ENCODE measurements around the gene TRIM22. TPM values are rescaled to one million over a fixed set of nuclear protein-coding genes. Genes with fewer than 3 reads are reported as not detected.

TRIM22 gene
- total RNA-seq, 1 donor from 2014 or later = 1.2 TPM

- peaks cover 14% of the 10 kb centered on the region for H3K36me3 Mint-ChIP-seq (ENCODE audit: low read depth, unreplicated experiment)
- DNase-seq (ENCODE audit: low spot score) = no peak
- H3K27me3 Mint-ChIP-seq (ENCODE audit: unreplicated experiment) = peaks cover 4% of the 10 kb centered on the region
- peaks cover 7% of the 10 kb centered on the region for H3K4me1 Mint-ChIP-seq (ENCODE audit: unreplicated experiment)
- H3K9me3 Mint-ChIP-seq (ENCODE audit: unreplicated experiment) = no peaks in the 10 kb centered on the region
- H3K27ac Mint-ChIP-seq (ENCODE audit: unreplicated experiment) = no peak overlapping the region
- TF ChIP-seq CTCF (IDR thresholded peaks at IDR 0.05; ENCODE audit: unreplicated experiment) = no peak
- no peak overlapping the region for H3K4me3 Mint-ChIP-seq (ENCODE audit: unreplicated experiment)
Observed at GRCh38 chr11:5726351-5726750, 36.8 kb downstream of the TRIM22 start.

DNA sequence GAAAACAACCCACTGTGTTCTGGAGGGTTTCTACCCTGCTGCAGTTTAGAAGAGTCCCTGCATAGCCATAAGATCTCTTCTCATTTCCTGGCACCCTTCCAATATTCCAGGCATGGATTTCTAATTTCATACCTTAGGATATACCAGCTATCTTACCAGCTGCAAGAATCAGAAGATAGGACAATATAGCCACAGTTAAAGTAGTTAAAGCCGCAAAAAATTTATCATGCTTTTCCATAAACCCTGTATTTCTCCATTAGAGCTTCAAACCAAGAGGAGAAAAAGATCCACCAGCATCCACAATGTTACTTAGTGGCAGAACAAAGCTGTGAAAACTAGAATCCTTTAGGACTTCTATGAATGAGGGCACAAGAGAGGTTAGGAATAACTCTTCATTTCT is 38.1 kb downstream of the TRIM22 start:
- no peak overlapping the region for H3K4me3 Mint-ChIP-seq (ENCODE audit: unreplicated experiment)
- no peaks in the 10 kb centered on the region for H3K9me3 Mint-ChIP-seq (ENCODE audit: unreplicated experiment)
- no peak for DNase-seq (ENCODE audit: low spot score)
- peaks cover 6% of the 10 kb centered on the region for H3K36me3 Mint-ChIP-seq (ENCODE audit: low read depth, unreplicated experiment)
- peaks cover 7% of the 10 kb centered on the region for H3K27me3 Mint-ChIP-seq (ENCODE audit: unreplicated experiment)
- H3K4me1 Mint-ChIP-seq (ENCODE audit: unreplicated experiment) = peaks cover 7% of the 10 kb centered on the region
- TF ChIP-seq CTCF (IDR thresholded peaks at IDR 0.05; ENCODE audit: unreplicated experiment) = no peak
- no peak overlapping the region for H3K27ac Mint-ChIP-seq (ENCODE audit: unreplicated experiment)

- Mint-ChIP-seq H3K4me1 (ENCODE audit: unreplicated experiment) (peaks cover 23% of the 10 kb centered on the region), H3K27ac (ENCODE audit: unreplicated experiment) (no peak within 1 kb of the TSS), H3K4me3 (ENCODE audit: unreplicated experiment) (no peak within 1 kb of the TSS), H3K9me3 (ENCODE audit: unreplicated experiment) (no peaks in the 10 kb centered on the region), H3K27me3 (ENCODE audit: unreplicated experiment) (peaks cover 2% of the 10 kb centered on the region), H3K36me3 (ENCODE audit: low read depth, unreplicated experiment) (peaks cover 5% of the 10 kb centered on the region)
- no peak for DNase-seq (ENCODE audit: low spot score)
- no peak for TF ChIP-seq CTCF (IDR thresholded peaks at IDR 0.05; ENCODE audit: unreplicated experiment)
Observed at GRCh38 chr11:5736396-5736795, 46.8 kb downstream of the TRIM22 start, which contains the start of gene OR56B1. Gene OR56B1, plus strand, starts transcription at chr11:5736448. Its CDS starts 69 bp downstream, at chr11:5736517.

DNA sequence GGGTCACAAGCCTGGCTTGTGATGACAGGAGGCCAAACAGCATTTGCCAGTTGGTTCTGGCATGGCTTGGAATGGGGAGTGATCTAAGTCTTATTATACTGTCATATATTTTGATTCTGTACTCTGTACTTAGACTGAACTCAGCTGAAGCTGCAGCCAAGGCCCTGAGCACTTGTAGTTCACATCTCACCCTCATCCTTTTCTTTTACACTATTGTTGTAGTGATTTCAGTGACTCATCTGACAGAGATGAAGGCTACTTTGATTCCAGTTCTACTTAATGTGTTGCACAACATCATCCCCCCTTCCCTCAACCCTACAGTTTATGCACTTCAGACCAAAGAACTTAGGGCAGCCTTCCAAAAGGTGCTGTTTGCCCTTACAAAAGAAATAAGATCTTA is 47.5 kb downstream of the TRIM22 start:
- peaks cover 30% of the 10 kb centered on the region for H3K4me1 Mint-ChIP-seq (ENCODE audit: unreplicated experiment)
- no peak for DNase-seq (ENCODE audit: low spot score)
- TF ChIP-seq CTCF (IDR thresholded peaks at IDR 0.05; ENCODE audit: unreplicated experiment) = no peak
- no peak overlapping the region for H3K4me3 Mint-ChIP-seq (ENCODE audit: unreplicated experiment)
- H3K9me3 Mint-ChIP-seq (ENCODE audit: unreplicated experiment) = no peaks in the 10 kb centered on the region
- H3K36me3 Mint-ChIP-seq (ENCODE audit: low read depth, unreplicated experiment) = peaks cover 5% of the 10 kb centered on the region
- H3K27ac Mint-ChIP-seq (ENCODE audit: unreplicated experiment) = no peak overlapping the region
- H3K27me3 Mint-ChIP-seq (ENCODE audit: unreplicated experiment) = no peaks in the 10 kb centered on the region

- DNase-seq (ENCODE audit: low spot score) = no peak
- H3K36me3 Mint-ChIP-seq (ENCODE audit: low read depth, unreplicated experiment) = peaks cover 5% of the 10 kb centered on the region
- TF ChIP-seq CTCF (IDR thresholded peaks at IDR 0.05; ENCODE audit: unreplicated experiment) = no peak
- H3K27me3 Mint-ChIP-seq (ENCODE audit: unreplicated experiment) = no peaks in the 10 kb centered on the region
- no peaks in the 10 kb centered on the region for H3K9me3 Mint-ChIP-seq (ENCODE audit: unreplicated experiment)
- H3K4me3 Mint-ChIP-seq (ENCODE audit: unreplicated experiment) = no peak overlapping the region
- no peak overlapping the region for H3K27ac Mint-ChIP-seq (ENCODE audit: unreplicated experiment)
- peaks cover 36% of the 10 kb centered on the region for H3K4me1 Mint-ChIP-seq (ENCODE audit: unreplicated experiment)
Observed at GRCh38 chr11:5737670-5738392, 48.2 kb downstream of the TRIM22 start.

All from endothelial cell (in vitro differentiated cells).